Subcutaneous adipose tissue (tissue), 4 donors: ENCODE measurements around the gene COL25A1. TPM values are rescaled to one million over a fixed set of nuclear protein-coding genes. Genes with fewer than 3 reads are reported as not detected.

ENCODE experiments used
- CTCF ChIP-seq: fragments of 450-650 bp; IDR thresholded peaks from one replicate; pipeline ENCODE4 v1.5.1; 2016; ENCODE audit warnings: low read depth, mild to moderate bottlenecking, control low read depth, antibody characterized with exemption, moderate library complexity
- total RNA-seq, 4 donors: library from RNA; depleted of rRNA; stranded (reverse); fragments of >200 nt; gene quantifications; one replicate each; pipeline ENCODE4 v1.1.0, GENCODE V29; 2016

Gene COL25A1
- total RNA-seq, 4 donors from 2014 or later = 4.9 to 12.9 (median 10.1) TPM

GRCh38 chr4:109079731-109080130 lies 222.7 kb downstream of the COL25A1 start:
- TF ChIP-seq CTCF = no peak

- TF ChIP-seq CTCF = no peak
Observed at GRCh38 chr4:109079201-109079600, 223.3 kb downstream of the COL25A1 start.

GRCh38 chr4:109078724-109079123 lies 223.7 kb downstream of the COL25A1 start:
- TF ChIP-seq CTCF = no peak

- no peak for TF ChIP-seq CTCF
Observed at GRCh38 chr4:109077505-109077904, 225.0 kb downstream of the COL25A1 start.

- no peak for TF ChIP-seq CTCF
Observed at GRCh38 chr4:109075621-109076020, 226.8 kb downstream of the COL25A1 start.

GRCh38 chr4:109072595-109072994 lies 229.9 kb downstream of the COL25A1 start:
- TF ChIP-seq CTCF = no peak

GRCh38 chr4:109067508-109068235 lies 234.8 kb downstream of the COL25A1 start:
- TF ChIP-seq CTCF = no peak
